MM.1S (cell line): Measurements from ENCODE around the gene ANKH.

ENCODE experiments used
- CTCF ChIP-seq: fragments of 300-600 bp; sonication (generic); IDR thresholded peaks from 2 replicates; pipeline ENCODE4 v1.5.1; 2016; ENCODE audit warnings: antibody characterized with exemption, low read length, mixed read lengths
- EZH2 ChIP-seq: fragments of 300-600 bp; sonication (generic); optimal IDR thresholded peaks from 2 replicates; pipeline ENCODE3; 2017; ENCODE audit warnings: low read depth, mild to moderate bottlenecking, antibody characterized with exemption, low read length, mixed read lengths

GRCh38 chr5:14667770-14668169 is 203.8 kb downstream of the ANKH start:
- TF ChIP-seq EZH2 (no peak), CTCF (no peak)
